K562 (cell line): ENCODE data around the gene COL24A1. TPM values are rescaled to one million over a fixed set of nuclear protein-coding genes. Genes with fewer than 3 reads are reported as not detected.

Experiments
- ATAC-seq: fragments of 200-7000 bp; cut with Tn5 transposase; 3 replicates; pipeline ENCODE4 v1.9.1; 2020; ENCODE audit warnings: moderate library complexity
- BruUV-seq: library from RNA; stranded (reverse); fragments of 400-500 nt; replicated peaks from 2 replicates; lab custom pipeline; 2021; lab: Mats Ljungman, UMichigan
- CTCF ChIA-PET: fragments of 300-600 bp; formaldehyde crosslinking; extraction: SDS; loops from one replicate; lab custom pipeline; 2021; ENCODE audit warnings: low intra/inter-chr PET ratio; lab: Yijun Ruan, JAX
- POLR2A ChIA-PET: fragments of 300-600, 350-650 bp; sonication (Branson Sonifier 250); formaldehyde crosslinking; extraction: SDS; loops from one replicate; lab custom pipeline; 2021; ENCODE audit warnings: antibody characterized with exemption, inconsistent platforms; lab: Yijun Ruan, JAX
- DNase-seq, 4 experiments: peaks; one replicate each; pipeline versions ENCODE4 v3.0.0 to v3.0.0-alpha.2; 2011 to 2018; ENCODE audit warnings: low spot score in 3 of 4, mixed read lengths in 3 of 4; ENCODE audit errors: extremely low read depth in 1 of 4
- FAIRE-seq: peaks from 2 replicates; lab custom pipeline; 2011; peaks lifted over from hg19 to GRCh38; lab: Jason Lieb, UNC
- H2AFZ ChIP-seq: 2 replicates; pipeline ENCODE4 v1.6.0; 2011; ENCODE audit warnings: low read depth, low read length, control low read depth, inconsistent platforms
- H3K27ac ChIP-seq: fragments of 200-600 bp; 3 replicates; pipeline ENCODE4 v1.8.0; 2011; ENCODE audit warnings: low read depth, mild to moderate bottlenecking, control low read depth, inconsistent platforms, low read length, moderate library complexity, mixed read lengths; ENCODE audit errors: extremely low read depth
- H3K27me3 ChIP-seq, 2 experiments: fragments of 300-600 bp in 1 of 2; 2 replicates in 1 of 2; 3 replicates in 1 of 2; pipeline versions ENCODE4 v1.6.0 to v1.8.0; 2011; ENCODE audit warnings: inconsistent platforms in 2 of 2, low read length in 2 of 2, mild to moderate bottlenecking in 1 of 2, mixed read lengths in 1 of 2, moderate library complexity in 1 of 2; ENCODE audit not compliant: control insufficient read depth in 2 of 2, insufficient read depth in 2 of 2
- H3K36me3 ChIP-seq: fragments of 300-600 bp; 3 replicates; pipeline ENCODE4 v1.8.0; 2011; ENCODE audit warnings: mild to moderate bottlenecking, low read length, inconsistent platforms; ENCODE audit not compliant: control insufficient read depth, insufficient read depth
- H3K4me1 ChIP-seq, 2 experiments: fragments of 200-600 bp in 1 of 2; replicated peaks in 1 of 2; 2 replicates in 1 of 2; 3 replicates in 1 of 2; pipeline versions ENCODE4 v1.5.1 to v1.8.0; 2011; ENCODE audit warnings: inconsistent platforms in 2 of 2, low read length in 2 of 2, mild to moderate bottlenecking in 1 of 2, mixed read lengths in 1 of 2, moderate library complexity in 1 of 2; ENCODE audit not compliant: control insufficient read depth in 2 of 2, insufficient read depth in 2 of 2
- H3K4me2 ChIP-seq: 2 replicates; pipeline ENCODE4 v1.6.1; 2011; ENCODE audit warnings: low read length, control low read depth, inconsistent platforms, mixed read lengths; ENCODE audit not compliant: insufficient read depth
- H3K4me3 ChIP-seq: fragments of 200-600 bp; sonication (generic), shearing (Covaris generic); 2 replicates; pipeline ENCODE4 v1.5.1; 2016; ENCODE audit warnings: control low read depth, inconsistent platforms
- H3K79me2 ChIP-seq: fragments of 200-600 bp; 3 replicates; pipeline ENCODE4 v1.8.0; 2011; ENCODE audit warnings: low read length, inconsistent platforms; ENCODE audit not compliant: control insufficient read depth, insufficient read depth
- H3K9ac ChIP-seq, 2 experiments: 2 replicates each; pipeline versions ENCODE4 v1.6.0 to v1.6.1; 2011; ENCODE audit warnings: low read depth in 2 of 2, low read length in 2 of 2, control low read depth in 1 of 2, inconsistent platforms in 1 of 2, mild to moderate bottlenecking in 1 of 2, mixed read lengths in 1 of 2; ENCODE audit not compliant: insufficient read depth in 1 of 2
- H3K9me1 ChIP-seq: one replicate; pipeline ENCODE4 v1.6.0; 2011; ENCODE audit warnings: inconsistent platforms, mild to moderate bottlenecking, low read length, moderate library complexity; ENCODE audit not compliant: control insufficient read depth, insufficient read depth
- H3K9me3 ChIP-seq: replicated peaks from 2 replicates; pipeline ENCODE4 v1.5.1; 2011; ENCODE audit warnings: low read depth, low read length, inconsistent platforms; ENCODE audit not compliant: control insufficient read depth, insufficient read depth
- H4K20me1 ChIP-seq: replicated peaks from 2 replicates; pipeline ENCODE4 v1.6.1; 2011; ENCODE audit warnings: low read length, inconsistent platforms, mixed read lengths; ENCODE audit not compliant: control insufficient read depth, insufficient read depth
- E2F6 ChIP-seq, 2 experiments: IDR thresholded peaks; 2 replicates each; pipeline ENCODE4 v1.6.1; 2011; ENCODE audit warnings: borderline replicate concordance in 1 of 2, control low read depth in 1 of 2, low read depth in 1 of 2, low read length in 1 of 2, mild to moderate bottlenecking in 1 of 2, mixed read lengths in 1 of 2, moderate library complexity in 1 of 2; ENCODE audit not compliant: insufficient read depth in 1 of 2, insufficient read length in 1 of 2, poor library complexity in 1 of 2, severe bottlenecking in 1 of 2; ENCODE audit errors: extremely low read depth in 1 of 2
- HNRNPH1 ChIP-seq: fragments of 200-400 bp; formaldehyde crosslinking; optimal IDR thresholded peaks from 2 replicates; pipeline ENCODE3; 2017; ENCODE audit warnings: low read depth, mild to moderate bottlenecking, low read length, moderate library complexity
- MAZ ChIP-seq, 2 experiments: fragments of 450-650 bp in 1 of 2; sonication (generic) in 1 of 2; formaldehyde crosslinking; IDR thresholded peaks in 1 of 2; conservative IDR thresholded peaks in 1 of 2; 2 replicates each; pipeline versions ENCODE4 v1.4.0 to v1.5.0; 2020; ENCODE audit warnings: mild to moderate bottlenecking in 1 of 2, missing genetic modification reagents in 1 of 2
- MTA2 ChIP-seq: fragments of 450-650 bp; IDR thresholded peaks from 2 replicates; pipeline ENCODE4 v1.6.1; 2016; ENCODE audit warnings: low read depth
- RBM39 ChIP-seq: fragments of 200-400 bp; formaldehyde crosslinking; optimal IDR thresholded peaks from 2 replicates; pipeline ENCODE3; 2018; ENCODE audit warnings: low read depth, low read length
- SRF ChIP-seq, 2 experiments: fragments of 250-450, 450-650 bp in 1 of 2; sonication (Bioruptor Pico) in 1 of 2; sonication (generic) in 1 of 2; formaldehyde crosslinking; IDR thresholded peaks; 2 replicates each; pipeline versions ENCODE4 v1.5.0 to v1.5.1; 2020 to 2022; ENCODE audit warnings: mild to moderate bottlenecking in 1 of 2, missing genetic modification reagents in 1 of 2
- SRSF7 ChIP-seq: fragments of 200-400 bp; formaldehyde crosslinking; optimal IDR thresholded peaks from 2 replicates; pipeline ENCODE3; 2017; ENCODE audit warnings: mild to moderate bottlenecking, low read depth, low read length
- ZNF253 ChIP-seq: fragments of 250-450 bp; sonication (Bioruptor Pico); conservative IDR thresholded peaks from 2 replicates; pipeline ENCODE4 v1.6.1; 2021; ENCODE audit warnings: mild to moderate bottlenecking
- ZNF561 ChIP-seq: fragments of 450-650 bp; formaldehyde crosslinking; conservative IDR thresholded peaks from 2 replicates; pipeline ENCODE4 v1.4.0; 2020; ENCODE audit warnings: mild to moderate bottlenecking, moderate library complexity
- ZNF583 ChIP-seq: fragments of 250-450 bp; sonication (Bioruptor Pico); IDR thresholded peaks from 2 replicates; pipeline ENCODE4 v1.4.0; 2020
- WGBS: fragments of 100-300 bp; shearing (Covaris generic); methylation state at CpG from one replicate; pipeline ENCODE4 v1.1.6; 2016; ENCODE audit warnings: low coverage, mixed read lengths; ENCODE audit not compliant: insufficient coverage; ENCODE audit errors: missing lambda C conversion rate; 5-methylcytosine and 5-hydroxymethylcytosine counted together
- in situ Hi-C: fragments of 300-500 bp; cut with MboI; formaldehyde crosslinking; loops from 4 replicates; pipeline ENCODE4 v1.15.0; 2018; ENCODE audit warnings: inconsistent platforms, mixed read lengths
- intact Hi-C: fragments of 100-400 bp; cut with micrococcal nuclease; formaldehyde crosslinking; loops from 2 replicates; pipeline ENCODE4 v1.14.2; 2022
- polyA plus RNA-seq, 8 experiments: library from polyadenylated mRNA; depleted of rRNA in 4 of 8; stranded (reverse) in 5 of 8; unstranded in 3 of 8; fragments of >200 nt; fragmentation: Nextera tagmentation in 2 of 8; fragmentation: Illumina TruSeq in 1 of 8; extraction: Ambion mirVana in 2 of 8; extraction: Trizol in 1 of 8; gene quantifications; 2 replicates each; pipeline versions ENCODE4 v1.2.1 to v1.2.3, GENCODE V29; 2011 to 2014; ENCODE audit warnings: inconsistent platforms in 1 of 8, missing spikeins in 1 of 8
- total RNA-seq, 7 experiments: library from RNA; depleted of rRNA in 6 of 7; stranded (reverse); fragments of >200 nt in 6 of 7; fragmentation: Illumina TruSeq in 2 of 7; extraction: Trizol in 2 of 7; gene quantifications; 2 replicates each; pipeline versions ENCODE4 v1.2.1 to v1.2.3, GENCODE V29; 2011 to 2021; ENCODE audit warnings: low replicate concordance in 1 of 7
- TF ChIP-seq, protein P1 (sequence below): fragments of 450-650 bp; IDR thresholded peaks from 2 replicates; pipeline ENCODE4 v1.6.1; 2017; ENCODE audit warnings: antibody characterized with exemption
- TF ChIP-seq, protein P2 (sequence below): fragments of 450-650 bp; formaldehyde crosslinking; IDR thresholded peaks from 2 replicates; pipeline ENCODE4 v1.4.0; 2022; ENCODE audit warnings: mild to moderate bottlenecking, moderate library complexity

COL24A1 gene
- total and polyA plus RNA-seq, 9 of the 15 experiments (the other 6 are each of a cell fraction or from before 2014, with no cell fraction given), result 0.01 to 0.06 (median 0.03) TPM; not detected in 2

- ChIA-PET CTCF (no interaction called here), POLR2A (no interaction called here)
- Histone ChIP-seq H3K4me2 (no peak overlapping the region), H3K9me3 (no peaks in the 10 kb centered on the region), H2AFZ (no peak overlapping the region), H3K36me3 (no peaks in the 10 kb centered on the region), H3K27me3 (no peaks in the 10 kb centered on the region), H3K9ac (no peak overlapping the region), H3K4me3 (no peak overlapping the region), H4K20me1 (no peaks in the 10 kb centered on the region), H3K4me1 (no peaks in the 10 kb centered on the region), H3K27ac (no peak overlapping the region), H3K9me1 (no peaks in the 10 kb centered on the region), H3K79me2 (no peaks in the 10 kb centered on the region)
- no TSS peak for BruUV-seq
- intact Hi-C loops (no loop called here), in situ Hi-C loops (no loop called here)
- DNase-seq (no peak), ATAC-seq (no peak), FAIRE-seq (no peak)
- 0% methylated on average over 1 of the region's 1 CpG for WGBS
- no peak for TF ChIP-seq HNRNPH1
- no peak for TF ChIP-seq SRF (CRISPR knock-in tag; IDR thresholded peaks at IDR 0.05)
- TF ChIP-seq MTA2, result no peak
- TF ChIP-seq, protein P1, sequence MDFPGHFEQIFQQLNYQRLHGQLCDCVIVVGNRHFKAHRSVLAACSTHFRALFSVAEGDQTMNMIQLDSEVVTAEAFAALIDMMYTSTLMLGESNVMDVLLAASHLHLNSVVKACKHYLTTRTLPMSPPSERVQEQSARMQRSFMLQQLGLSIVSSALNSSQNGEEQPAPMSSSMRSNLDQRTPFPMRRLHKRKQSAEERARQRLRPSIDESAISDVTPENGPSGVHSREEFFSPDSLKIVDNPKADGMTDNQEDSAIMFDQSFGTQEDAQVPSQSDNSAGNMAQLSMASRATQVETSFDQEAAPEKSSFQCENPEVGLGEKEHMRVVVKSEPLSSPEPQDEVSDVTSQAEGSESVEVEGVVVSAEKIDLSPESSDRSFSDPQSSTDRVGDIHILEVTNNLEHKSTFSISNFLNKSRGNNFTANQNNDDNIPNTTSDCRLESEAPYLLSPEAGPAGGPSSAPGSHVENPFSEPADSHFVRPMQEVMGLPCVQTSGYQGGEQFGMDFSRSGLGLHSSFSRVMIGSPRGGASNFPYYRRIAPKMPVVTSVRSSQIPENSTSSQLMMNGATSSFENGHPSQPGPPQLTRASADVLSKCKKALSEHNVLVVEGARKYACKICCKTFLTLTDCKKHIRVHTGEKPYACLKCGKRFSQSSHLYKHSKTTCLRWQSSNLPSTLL, result no peak
- TF ChIP-seq ZNF583 (CRISPR knock-in tag), result no peak
- TF ChIP-seq E2F6 (IDR thresholded peaks at IDR 0.05; ENCODE audit: borderline replicate concordance in 1 of 2, extremely low read depth in 1 of 2, insufficient read depth in 1 of 2, insufficient read length in 1 of 2, low read depth in 1 of 2, low read length in 1 of 2, poor library complexity in 1 of 2, severe bottlenecking in 1 of 2), result no peak
- TF ChIP-seq RBM39, result no peak
- TF ChIP-seq ZNF253 (CRISPR knock-in tag), result no peak
- TF ChIP-seq ZNF561 (CRISPR knock-in tag), result no peak
- no peak for TF ChIP-seq SRSF7
- TF ChIP-seq, protein P2, sequence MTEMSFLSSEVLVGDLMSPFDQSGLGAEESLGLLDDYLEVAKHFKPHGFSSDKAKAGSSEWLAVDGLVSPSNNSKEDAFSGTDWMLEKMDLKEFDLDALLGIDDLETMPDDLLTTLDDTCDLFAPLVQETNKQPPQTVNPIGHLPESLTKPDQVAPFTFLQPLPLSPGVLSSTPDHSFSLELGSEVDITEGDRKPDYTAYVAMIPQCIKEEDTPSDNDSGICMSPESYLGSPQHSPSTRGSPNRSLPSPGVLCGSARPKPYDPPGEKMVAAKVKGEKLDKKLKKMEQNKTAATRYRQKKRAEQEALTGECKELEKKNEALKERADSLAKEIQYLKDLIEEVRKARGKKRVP (CRISPR knock-in tag), result no peak
- no peak for TF ChIP-seq MAZ (CRISPR knock-in tag; conservative IDR thresholded peaks at IDR 0.05 in 1 of 2, IDR thresholded peaks at IDR 0.05 in 1 of 2)
These were observed 27.2 kb upstream of the COL24A1 start for GRCh38 chr1:86183810-86184209.
